HG03558 (cell line): ENCODE results near the gene CDKN2D.
"Not testable (repeated sequence)": the region's sequence is repeated elsewhere in the genome, so short reads cannot be mapped to it uniquely, and the experiment has no call there.

ENCODE experiments used
- ATAC-seq: cut with Tn5 transposase; IDR thresholded peaks from one replicate; pipeline ENCODE4 v1.9.1; 2021; ENCODE audit warnings: moderate number of reproducible peaks; ENCODE audit not compliant: unreplicated experiment; ENCODE audit errors: extremely low read depth

CDKN2D gene

GRCh38 chr19:10583036-10583776 lies 14.4 kb upstream of the CDKN2D start:
- ATAC-seq: no peak

- no peak for ATAC-seq
Observed at GRCh38 chr19:10582091-10582490, 13.3 kb upstream of the CDKN2D start.

GRCh38 chr19:10580979-10581631 lies 12.3 kb upstream of the CDKN2D start:
- no peak for ATAC-seq

- no peak for ATAC-seq
Observed at GRCh38 chr19:10577951-10578350, 9.2 kb upstream of the CDKN2D start.

GRCh38 chr19:10575011-10575716 lies 6.4 kb upstream of the CDKN2D start:
- no peak for ATAC-seq

GRCh38 chr19:10574462-10574861 lies 5.7 kb upstream of the CDKN2D start:
- ATAC-seq: no peak

GRCh38 chr19:10573793-10574192 lies 5.0 kb upstream of the CDKN2D start:
- not testable (repeated sequence) for ATAC-seq

GRCh38 chr19:10568062-10568825 lies 535 bp downstream of the CDKN2D start:
- ATAC-seq: peak; percentile 1

- no peak for ATAC-seq
Observed at GRCh38 chr19:10567656-10568055, 1.1 kb downstream of the CDKN2D start.

- no peak for ATAC-seq
Observed at GRCh38 chr19:10566658-10567410, 1.9 kb downstream of the CDKN2D start.

GRCh38 chr19:10566408-10566657 lies 2.4 kb downstream of the CDKN2D start:
- no peak for ATAC-seq

- ATAC-seq: peak; percentile 23
Observed at GRCh38 chr19:10565567-10566407, 3.0 kb downstream of the CDKN2D start, which contains the start of gene KRI1. Gene KRI1 (minus strand): TSS chr19:10566010. CDS start chr19:10565999, 11 bp downstream.

- no peak for ATAC-seq
Observed at GRCh38 chr19:10565028-10565566, 3.7 kb downstream of the CDKN2D start.

GRCh38 chr19:10562609-10563008 lies 6.2 kb downstream of the CDKN2D start:
- ATAC-seq: no peak

GRCh38 chr19:10560154-10560553 lies 8.6 kb downstream of the CDKN2D start:
- ATAC-seq: no peak

- ATAC-seq: no peak
Observed at GRCh38 chr19:10557603-10558197, 11.1 kb downstream of the CDKN2D start.

GRCh38 chr19:10555610-10555973 lies 13.2 kb downstream of the CDKN2D start:
- ATAC-seq: no peak

GRCh38 chr19:10554760-10555609 lies 13.8 kb downstream of the CDKN2D start:
- ATAC-seq: no peak
